Fibroblast of skin of abdomen (primary cell): ENCODE results near the gene CILP2.
A peak's percentile ranks its signal among the peaks of the same experiment; 100 is the strongest.

Source experiments
- DNase-seq: peaks from one replicate; pipeline ENCODE4 v3.0.0-alpha.2; 2013

CILP2 gene

DNA sequence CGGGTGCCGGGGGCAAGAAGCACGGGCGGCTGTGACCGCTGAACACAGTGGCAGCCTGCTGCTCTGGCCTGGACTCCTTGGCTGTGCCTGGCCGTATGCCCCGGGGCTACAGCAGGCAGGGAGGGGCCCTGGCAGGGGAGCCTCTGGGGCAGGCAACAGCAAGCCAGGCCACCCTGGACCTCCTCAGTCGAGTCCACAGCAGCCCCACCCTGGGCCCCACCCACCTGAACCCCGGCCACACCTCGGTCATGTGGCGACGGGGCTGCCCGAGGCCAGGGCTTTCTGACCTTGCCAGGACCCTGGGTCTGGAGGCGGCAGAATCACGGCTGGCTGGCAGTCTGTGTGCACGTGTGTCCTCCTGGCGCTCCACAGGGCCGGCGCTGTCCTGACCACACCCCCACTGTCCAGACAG lies 8.7 kb downstream of the CILP2 start:
- DNase-seq, result no peak

DNA sequence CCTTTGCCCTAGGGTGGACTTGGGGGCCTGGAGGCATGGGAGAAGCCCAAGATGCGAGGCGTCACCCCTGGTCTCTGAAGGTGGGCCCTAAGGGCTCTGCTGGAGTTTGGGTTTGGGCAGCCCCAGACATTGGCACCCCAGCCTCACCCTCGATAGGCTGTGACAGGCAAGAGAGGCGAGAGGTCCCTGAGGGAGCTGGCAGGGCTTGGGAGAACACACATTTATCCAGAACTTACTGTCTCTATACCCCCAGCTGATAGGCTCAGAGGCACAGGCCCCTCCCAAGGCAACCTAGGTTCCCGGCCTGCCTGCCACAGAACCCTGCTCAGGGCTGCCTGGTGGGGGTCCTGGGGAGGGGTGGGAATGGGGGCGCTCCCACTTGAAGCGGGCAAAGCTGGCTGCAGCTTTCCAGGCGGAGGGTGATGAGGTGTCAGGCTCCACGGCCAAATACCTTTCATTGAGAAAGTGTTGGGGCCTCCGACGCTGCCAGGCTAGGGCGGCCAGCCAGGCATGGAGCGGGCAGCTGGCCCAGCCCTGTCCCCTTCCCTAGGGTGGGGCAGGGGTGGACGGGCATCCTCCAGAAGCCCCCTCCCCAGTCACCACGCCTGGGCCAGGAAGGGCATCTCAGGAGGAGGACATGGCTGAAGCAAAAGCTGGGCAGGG lies 9.7 kb downstream of the CILP2 start:
- DNase-seq, result no peak

DNA sequence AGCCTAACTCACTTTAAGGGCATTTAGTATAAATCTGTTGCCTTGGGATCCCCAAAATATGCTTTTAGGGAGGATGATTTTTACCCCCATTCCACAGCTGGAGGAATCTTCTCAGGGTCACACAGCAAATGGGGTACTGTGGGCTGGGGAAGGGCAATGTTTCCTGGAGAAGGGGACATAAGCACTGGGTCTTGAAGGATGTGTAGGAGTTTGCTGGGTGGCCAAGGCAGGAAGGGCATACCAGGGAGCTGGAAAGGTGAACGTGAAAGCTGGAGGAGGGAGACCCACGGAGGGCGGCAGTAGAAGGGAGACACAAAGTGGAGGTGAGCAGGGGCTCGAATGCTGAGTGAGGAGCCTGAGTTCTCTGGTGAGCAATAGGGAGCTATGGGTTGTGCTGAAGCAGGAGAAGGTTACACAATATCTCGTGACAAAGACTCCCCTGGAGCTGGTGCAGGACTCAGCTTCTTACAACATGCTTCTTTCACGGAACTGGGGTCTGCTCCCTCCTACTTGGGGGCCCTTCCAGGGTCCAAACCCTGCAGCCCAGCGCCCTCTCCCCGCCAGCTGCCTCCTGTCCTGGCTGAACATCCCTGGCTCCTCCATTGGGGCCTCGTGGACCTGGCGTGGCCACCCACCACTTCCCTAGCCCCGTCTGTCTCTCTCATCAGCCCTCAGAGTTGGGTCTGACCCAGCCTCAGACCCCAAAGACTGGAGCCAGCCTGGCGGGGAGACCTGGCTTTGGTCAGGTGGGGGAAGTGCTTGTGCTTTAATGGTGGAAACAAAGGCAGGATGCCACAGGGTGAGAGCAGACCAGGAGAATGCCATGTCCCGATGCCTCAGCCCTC lies 11.1 kb downstream of the CILP2 start:
- DNase-seq, result no peak

DNA sequence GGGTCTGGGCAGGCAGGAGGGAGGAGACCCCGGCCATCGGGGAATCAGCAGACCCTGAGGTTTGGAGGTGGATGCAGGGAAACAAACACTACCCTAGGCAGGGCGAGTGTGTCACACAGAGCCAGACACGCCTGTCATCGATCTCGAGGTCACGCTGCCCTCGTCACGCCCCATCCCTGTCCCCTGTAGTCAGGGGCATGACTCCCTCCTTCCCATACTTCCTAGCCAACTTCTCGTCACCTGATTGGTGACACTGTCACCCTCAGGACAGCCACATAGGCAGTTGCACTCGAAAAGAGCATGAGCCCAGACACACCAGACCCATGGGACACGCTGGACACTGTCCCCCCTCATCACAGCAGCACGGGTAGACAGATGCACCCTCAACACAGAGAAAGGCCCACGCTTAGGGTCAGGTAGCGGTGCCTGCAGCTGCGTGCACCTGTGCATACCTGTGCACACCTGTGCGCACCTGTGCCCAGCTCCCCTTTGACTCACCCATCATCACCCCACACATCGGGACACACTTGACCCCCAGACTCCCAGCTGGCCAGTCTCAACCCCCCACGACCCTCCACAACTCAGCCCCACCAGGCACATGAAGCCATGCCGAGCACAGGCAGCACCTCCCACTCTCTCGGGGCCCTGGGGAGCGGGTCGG lies 11.9 kb downstream of the CILP2 start:
- DNase-seq, result no peak

DNA sequence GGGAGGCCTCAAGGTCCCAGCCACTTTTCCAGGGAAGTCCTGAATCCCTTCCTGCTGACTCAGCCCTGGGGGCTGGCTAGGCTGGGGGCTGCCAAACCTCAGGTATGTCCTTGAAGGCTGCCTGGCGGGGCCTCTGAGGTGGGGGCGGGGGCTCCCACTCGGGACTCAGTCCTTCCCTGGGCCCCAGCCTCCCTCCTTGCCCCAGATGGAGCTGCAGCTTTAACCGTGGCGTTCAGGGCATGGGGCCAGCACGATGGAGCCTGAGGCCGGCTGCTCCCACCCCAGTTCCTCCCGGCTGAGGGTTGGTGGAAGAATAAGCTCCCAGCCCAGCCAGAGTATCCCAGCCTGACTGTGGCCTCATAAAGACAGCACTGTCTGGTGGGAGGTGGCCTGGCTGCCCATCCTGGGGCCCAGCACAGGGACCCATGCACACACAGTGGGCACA lies 12.4 kb downstream of the CILP2 start:
- DNase-seq, result peak; percentile 94

DNA sequence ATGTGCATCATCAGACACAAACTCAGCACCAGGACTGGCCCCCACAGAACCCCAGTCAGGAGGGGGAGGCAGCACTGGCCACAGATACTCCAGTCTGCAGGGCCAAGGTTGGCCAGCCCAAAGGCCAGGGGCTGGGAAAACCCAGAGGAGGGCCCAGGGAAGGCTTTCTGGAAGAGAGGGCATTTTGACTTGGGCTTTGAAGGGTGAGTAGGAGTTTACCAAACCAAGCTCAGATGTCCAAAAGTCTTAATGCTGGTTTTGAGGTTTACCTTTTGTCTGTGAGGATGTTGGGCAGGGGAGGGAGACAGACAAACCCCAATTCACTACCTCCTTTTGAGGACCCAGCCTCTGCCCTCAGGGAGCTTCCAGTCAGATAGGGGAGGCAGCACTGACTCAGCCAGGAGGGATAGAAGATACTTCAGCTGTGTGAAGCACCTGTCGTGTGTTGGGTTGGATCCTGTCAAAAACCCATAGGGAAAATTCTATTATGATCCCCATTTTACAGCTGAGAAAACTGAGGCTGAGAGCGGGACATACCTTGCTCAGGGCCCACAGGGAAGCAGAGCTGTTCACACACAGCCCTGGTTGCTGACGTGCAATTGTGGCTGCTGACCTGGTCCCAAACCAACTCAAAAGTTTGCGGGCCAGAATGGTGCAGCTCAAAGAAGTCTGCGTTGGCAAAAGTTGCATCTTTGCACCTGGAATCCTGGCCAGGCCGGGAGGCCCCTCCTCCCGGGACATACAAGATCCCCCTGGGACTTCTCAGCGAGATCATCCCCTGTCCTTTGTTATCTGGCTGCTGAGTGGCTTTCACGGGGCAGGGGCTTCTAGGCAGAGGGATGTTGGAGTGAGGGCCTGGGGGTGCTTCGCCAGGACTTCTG lies 13.1 kb downstream of the CILP2 start:
- no peak for DNase-seq

DNA sequence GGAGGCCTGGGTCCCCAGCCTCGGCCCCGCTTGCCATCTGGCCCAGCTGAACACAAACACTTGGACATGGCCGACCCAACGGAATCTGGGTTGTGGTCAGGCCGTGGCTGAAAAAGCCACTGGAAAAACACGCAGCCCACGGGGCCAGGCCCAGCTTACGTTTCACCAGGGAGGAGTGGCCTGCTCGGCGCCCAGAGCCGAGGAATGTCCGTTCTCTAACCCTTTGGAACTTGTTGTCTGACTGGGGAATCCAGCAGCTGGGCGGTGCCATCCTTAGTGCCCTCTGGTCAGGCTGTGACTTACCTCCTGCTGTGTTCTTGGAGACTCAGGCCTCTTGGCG lies 13.8 kb downstream of the CILP2 start:
- no peak for DNase-seq

DNA sequence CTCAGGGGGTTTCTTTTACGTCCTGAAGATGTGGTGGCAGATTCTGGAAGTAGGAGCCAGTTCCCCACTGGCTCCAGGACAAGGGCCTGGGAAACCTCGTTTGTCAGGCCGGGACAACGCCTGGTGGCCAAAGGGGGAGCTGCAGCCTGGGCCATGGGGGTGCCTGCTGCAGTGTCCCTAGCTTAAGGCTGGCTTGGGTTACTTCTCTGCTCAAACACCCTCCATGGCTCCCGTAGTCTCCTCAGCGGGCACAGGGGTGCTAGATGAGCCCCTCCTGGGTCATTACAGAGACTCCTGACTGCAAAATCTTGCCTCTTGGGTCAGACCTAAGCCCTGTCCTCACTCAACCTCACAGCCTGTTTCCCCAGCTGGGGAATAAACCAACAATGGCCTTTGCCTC lies 14.7 kb downstream of the CILP2 start:
- peak; percentile 40 for DNase-seq

DNA sequence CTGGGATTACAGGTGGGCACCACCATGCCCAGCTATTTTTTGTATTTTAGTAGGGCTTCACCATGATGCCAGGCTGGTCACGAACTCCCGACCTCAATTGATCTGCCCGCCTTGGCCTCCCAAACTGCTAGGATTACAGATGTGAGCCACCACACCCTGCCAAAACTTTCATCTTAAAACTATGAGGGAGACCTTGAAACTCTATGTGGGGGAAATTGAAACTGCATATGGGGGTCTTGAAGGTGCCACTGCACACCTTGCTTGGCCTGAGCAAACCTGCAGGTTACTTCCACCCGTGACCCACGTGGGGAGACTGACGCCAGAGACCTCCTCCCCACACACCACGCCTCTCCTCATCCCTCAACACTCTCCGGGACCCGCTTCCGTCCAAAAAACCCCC lies 15.6 kb downstream of the CILP2 start:
- DNase-seq, result no peak

DNA sequence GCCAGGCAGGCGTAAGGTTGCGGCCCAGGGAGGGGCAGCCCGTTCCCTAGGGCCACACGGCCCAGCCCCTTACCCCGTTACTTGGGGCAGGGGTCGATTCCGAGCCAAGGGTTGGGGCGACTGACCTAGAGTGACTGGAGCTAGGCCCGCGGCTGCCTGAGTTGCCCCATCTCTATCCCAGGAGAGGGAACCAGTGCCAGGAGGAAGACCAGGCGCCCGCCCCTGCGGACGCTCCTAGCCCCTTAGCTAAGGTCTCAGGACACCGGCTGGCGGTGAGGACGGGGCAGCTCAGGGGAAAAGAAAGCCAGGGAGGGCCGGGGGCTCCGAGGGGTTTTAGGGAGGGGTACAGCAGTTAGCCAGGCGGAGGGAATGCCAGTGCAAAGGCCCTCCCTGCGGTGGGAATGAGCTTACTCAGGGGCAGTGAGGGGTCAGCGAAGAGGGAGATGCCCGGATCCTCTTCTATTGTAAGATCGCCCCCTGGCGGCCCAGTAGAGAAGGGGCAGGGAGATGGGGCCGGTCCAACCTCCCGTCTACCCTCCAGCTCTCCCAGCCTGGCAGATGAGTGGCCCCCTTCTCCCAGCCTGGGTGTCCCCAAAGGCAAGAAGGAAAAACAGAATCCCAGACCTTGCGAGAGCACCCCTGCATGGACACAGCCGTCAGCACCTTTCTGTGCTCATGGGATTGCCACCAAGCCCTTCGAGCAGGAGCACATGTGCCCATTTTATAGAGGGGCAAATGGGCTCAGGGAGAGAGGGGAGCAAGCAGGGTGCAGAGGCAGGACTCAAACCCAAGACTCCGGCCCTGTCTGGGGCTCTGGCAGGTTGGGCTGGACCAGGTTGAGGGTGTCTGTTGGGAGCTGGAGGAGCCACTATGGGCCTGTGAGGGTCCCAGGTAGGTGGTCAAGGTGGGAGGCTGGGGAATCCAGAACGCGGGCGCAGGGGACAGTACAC lies 16.3 kb downstream of the CILP2 start:
- DNase-seq, result peak; percentile 37

DNA sequence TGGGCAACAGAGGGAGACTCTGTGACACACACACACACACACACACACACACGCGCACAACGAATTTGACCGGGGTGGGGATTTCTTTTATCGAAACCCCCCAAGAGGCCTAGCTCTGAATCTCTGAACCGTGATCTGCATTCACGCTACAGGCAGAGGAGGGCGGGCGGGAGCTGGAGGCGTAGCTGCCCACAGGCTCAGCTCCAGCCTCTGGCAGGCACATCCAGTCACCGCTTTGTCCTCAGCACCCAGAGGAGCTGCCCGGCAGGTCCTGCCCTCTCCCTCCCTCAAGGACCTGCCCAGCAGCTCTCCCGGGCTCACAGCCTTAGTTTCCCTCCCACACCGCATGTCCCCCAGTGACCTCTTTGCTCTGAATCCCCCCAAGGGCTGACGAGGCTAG lies 20.0 kb downstream of the CILP2 start:
- no peak for DNase-seq

DNA sequence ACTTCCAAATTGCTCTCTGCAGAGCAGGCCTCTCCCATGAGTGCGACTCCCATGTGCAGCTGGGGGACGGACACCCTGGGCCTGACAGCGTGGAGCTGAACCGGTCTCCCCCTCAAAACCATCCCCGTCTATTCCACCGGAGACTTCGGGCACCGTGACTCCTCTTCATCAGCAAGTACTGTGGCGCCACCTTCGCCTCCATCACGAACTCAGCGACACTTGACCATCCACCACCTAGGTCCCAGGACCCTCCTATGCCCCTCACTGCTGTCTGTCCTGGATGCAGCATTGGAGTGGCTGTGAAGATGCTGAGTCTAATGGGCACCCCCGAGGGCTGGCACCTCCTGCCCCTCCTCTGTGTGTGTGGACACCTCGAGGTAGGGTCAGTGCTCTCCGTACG lies 20.6 kb downstream of the CILP2 start:
- no peak for DNase-seq

DNA sequence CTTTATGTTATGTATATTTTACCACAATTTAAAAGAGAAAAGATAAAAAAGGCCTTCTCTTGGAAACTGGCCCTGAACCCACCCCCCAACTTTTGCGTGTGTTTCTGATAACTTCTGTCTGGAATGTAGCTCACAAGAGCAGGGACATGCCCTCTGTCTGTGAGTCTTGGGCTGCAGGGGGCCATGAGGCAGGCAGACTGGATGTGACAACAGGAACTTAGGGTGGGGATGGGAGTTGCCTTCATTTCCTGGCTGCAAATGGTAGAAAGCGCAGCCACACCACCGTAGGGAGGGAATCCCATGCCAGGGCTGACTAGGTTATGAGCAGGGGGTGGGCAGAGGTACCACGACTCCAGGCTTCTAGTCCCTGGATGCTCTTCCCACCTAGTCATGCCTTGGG lies 21.9 kb downstream of the CILP2 start:
- DNase-seq, result no peak

DNA sequence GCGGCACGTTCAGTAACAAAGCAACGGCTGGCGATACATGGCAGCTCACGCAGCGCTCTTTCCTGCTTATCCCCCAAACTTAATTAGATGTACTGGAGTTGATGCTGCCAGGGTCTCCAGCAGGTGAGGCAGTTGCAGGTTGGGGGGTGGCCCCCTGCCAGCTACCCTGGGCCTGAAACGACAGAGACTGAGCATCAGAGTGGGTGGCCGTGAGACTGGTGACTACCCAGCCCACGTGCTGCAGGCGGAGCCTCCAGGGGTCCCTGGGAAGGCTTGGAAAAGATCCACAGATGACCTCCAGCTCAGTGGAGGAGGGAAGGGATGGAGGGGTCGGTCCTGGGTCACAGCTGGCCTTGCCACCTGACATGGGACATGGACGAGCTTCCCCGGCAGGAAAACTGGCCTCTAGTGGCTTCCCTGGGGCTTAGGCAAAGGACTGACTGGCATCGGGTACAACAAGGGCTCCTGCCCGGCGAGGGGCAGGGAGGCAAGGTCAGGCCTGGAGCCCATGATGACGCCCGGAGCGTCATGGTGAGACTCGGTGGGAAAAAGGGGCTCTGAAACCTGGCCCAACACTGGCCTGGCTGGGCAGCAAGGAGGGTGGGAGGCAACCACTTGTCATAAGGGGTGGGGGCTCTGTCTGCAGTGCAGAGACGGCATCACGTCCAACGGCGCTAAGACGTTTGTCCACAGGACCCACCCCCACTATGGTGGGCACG lies 24.0 kb downstream of the CILP2 start:
- DNase-seq, result no peak

DNA sequence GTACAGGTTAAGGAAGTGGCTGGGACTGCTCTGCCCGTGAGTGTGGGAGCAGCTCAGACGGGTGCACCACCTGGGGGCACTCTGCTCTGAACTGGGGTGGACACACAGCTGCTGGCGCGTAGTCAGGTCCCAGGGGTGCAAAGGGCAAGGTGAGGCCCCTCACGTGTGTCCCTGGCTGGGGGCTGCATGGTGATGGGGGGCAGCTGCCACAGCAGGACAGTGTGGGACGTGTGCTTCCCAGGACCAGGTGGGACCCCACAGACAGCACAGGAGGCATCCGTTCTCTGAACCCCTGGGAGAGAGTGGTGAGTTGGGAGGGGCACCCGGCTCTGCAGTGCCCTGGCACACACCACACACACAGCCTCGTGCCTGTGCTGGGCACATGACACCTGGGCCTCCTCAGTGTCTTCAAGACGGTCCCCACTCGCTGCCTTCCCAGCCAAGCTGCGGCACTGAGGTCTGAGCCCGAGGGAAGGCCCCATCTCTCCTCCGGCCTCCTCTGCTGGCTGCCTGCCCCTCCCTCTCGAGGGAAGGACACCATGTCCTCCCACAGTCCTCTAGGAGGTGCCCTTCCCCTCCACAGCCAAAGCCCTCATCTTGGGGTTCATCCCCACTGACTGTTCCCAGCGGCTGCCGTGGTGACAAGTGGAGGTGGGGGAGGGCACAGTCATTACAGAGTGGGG lies 24.7 kb downstream of the CILP2 start:
- DNase-seq, result no peak

DNA sequence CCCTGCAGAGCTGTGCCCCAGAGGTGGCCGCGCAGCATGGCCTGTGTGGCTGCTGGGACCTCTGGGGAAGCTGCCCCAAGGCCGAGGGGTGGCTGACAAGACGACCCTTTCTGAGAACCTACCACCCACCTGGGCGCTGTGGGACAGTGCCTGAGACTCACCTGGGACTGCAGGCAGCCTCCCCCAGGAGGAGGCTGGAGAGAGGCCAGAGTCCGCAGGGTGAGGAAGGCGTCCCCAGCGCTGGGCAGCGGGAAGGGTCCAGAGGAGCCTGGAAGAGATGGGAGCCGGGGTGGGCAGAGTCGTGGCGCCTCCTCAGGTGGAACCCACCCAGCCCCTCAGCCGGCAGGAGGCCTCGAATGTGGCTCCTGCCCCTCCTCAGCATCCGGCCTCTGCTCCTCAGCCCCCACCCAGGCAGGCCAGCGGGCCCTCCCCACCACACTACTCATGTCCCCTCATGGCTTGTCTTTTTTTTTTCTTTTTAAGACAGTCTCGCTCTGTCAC lies 25.3 kb downstream of the CILP2 start:
- DNase-seq, result no peak

DNA sequence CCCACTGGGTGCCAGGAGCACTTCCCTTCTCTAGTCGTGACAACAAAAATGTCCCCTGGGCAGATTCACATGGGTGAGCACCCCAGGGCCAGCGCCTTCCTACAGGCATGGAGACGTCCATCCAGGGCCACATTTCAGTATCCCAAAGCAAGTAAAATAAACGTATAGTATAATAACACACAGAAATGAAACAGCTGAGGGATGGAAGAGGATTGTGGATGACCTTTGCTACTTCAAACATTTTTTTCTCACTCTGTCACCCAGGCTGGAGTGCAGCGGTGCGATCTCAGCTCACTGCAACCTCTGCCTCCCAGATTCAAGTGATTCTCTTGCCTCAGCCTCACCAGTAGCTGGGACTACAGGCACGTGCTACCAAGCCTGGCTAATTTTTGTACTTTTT lies 28.2 kb downstream of the CILP2 start:
- no peak for DNase-seq

DNA sequence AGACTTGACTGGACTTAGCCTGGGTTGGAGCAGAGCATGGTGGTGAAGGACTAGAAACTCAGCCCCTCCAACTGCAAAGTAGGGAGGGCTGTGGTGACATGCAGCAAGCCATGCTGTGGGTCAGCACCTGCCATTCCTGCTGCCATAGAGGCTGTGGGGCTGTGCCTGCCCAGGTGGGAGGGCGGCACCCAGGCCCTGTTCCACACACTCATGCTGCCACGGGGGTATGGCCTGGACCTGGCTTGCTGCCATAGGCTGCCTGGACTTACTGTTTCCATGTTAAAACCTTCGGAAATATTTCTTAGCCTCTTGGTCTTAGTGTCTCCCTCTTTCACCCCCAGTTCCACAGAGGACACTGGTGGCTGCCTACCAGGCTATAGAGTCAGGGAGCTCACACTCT lies 29.3 kb downstream of the CILP2 start:
- DNase-seq, result no peak

DNA sequence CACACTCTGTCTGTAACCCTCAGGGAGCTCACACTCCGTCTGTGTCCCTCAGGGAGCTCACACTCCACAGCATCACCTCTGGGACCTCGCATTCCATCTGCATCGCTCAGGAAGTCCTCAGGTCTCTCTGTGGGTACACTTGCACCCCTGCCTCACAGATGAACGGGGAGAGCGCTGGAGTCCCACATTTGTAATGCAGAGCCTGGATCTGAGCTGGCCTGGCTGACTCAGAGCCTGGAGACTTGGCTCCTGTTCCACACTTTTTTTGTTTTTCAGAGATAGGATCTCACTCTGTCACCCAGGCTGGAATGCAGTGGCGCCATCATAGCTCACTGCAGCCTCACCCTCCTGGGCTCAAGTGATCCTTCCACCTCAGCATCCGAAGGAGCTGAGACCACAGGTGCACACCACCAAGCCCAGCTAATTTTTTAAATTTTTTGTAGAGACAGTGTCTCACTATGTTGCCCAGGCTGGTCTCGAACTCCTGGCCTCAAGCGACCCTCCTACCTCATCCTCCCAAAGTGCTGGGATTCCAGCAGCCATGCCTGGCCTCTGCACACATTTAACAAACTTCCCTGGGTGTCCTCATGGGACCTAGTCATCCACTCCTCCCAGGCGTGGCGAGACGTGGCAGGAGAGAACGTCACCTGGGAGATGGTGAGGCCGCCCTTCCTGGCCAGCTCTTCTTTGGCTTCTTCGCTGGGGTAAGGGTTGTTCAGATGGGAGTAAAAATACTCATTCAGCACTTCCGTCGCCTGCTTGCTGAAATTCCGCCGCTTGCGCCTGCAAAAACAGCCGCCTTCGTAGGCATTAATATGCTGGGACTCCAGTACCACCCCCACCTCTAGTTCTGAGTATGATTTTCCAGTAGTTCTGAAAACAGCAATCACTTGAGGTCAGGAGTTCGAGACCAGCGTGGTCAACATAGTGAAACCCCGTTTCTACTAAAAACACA lies 31.0 kb downstream of the CILP2 start:
- DNase-seq, result peak; percentile 32
